HG03354 (cell line): ENCODE data around the gene NXN.
A peak's percentile ranks its signal among the peaks of the same experiment; 100 is the strongest.
"Not testable (repeated sequence)": the region's sequence is repeated elsewhere in the genome, so short reads cannot be mapped to it uniquely, and the experiment has no call there.

Experiments used
- ATAC-seq: cut with Tn5 transposase; IDR thresholded peaks from one replicate; pipeline ENCODE4 v1.9.1; 2021; ENCODE audit warnings: mild to moderate bottlenecking; ENCODE audit not compliant: unreplicated experiment, poor library complexity, severe bottlenecking

NXN gene

DNA sequence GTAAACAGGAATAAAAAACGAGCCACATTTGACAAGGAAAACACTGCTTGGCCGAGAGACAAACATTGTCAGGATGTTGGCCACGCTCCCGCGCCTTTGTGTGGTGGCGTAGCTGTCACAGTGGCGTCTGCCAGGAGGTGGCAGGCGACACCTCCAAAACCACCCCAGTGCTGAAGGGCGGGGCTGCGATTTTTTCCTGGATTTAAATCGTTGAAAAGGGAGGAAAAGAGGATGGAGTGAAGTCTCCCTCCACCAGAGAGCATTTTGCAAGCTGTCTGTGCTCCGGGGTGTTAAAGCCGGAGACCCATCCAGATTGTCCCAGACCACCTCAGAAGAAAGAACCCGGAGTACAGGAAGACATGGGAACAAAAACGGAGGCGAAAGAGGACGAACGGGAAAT is 184.7 kb downstream of the NXN start:
- no peak for ATAC-seq

DNA sequence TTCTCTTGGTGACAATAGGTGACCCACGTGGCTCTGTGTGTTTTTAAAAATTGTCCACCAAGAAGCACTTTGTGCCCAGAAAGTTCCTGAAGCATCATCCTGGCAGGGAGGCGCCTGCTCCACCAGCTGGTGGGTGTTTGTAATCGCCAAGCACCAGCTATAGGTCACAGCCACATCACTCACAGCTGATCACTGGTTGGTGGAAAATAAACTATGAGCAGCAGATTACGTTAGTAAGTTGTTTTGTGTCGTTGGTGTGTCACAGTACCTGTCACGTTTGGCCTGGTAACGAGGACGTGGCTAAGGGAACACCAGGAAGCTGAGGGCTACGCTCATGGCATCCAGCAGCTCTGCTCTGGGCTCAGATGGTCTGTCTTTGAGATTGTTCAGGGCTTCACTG is 187.3 kb downstream of the NXN start:
- ATAC-seq, result no peak

DNA sequence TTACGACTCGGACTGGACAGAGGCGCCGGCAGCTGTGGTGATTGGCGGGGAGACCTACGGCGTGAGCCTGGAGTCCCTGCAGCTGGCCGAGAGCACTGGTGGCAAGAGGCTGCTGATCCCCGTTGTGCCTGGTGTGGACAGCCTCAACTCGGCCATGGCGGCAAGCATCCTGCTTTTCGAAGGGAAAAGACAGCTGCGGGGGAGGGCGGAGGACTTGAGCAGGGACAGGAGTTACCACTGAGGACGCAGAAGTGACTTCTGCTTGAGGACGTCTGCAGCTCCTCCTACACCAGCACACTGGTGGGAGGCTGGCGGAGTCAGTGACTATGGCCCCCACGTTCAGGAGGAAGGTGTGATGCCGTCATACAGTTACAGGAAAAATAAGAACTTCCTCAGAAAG is 187.7 kb downstream of the NXN start:
- ATAC-seq, result no peak

DNA sequence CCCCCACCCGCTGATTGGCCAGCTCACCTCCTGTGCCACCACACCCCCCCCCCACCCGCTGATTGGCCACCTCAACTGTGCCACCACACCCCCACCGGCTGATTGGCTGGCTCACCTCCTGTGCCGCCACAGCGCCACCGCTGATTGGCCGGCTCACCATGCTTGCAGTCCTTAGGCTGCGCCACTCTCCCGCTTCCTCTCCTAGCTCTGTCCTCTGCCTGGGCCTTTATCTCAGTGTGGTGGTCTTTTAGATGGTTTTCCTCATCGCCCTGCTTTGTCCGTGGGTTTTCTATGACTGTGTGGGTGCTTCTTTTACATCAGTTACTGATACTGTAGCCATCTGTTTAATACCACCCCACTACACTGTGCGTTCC is 188.7 kb downstream of the NXN start:
- ATAC-seq, result not testable (repeated sequence)

DNA sequence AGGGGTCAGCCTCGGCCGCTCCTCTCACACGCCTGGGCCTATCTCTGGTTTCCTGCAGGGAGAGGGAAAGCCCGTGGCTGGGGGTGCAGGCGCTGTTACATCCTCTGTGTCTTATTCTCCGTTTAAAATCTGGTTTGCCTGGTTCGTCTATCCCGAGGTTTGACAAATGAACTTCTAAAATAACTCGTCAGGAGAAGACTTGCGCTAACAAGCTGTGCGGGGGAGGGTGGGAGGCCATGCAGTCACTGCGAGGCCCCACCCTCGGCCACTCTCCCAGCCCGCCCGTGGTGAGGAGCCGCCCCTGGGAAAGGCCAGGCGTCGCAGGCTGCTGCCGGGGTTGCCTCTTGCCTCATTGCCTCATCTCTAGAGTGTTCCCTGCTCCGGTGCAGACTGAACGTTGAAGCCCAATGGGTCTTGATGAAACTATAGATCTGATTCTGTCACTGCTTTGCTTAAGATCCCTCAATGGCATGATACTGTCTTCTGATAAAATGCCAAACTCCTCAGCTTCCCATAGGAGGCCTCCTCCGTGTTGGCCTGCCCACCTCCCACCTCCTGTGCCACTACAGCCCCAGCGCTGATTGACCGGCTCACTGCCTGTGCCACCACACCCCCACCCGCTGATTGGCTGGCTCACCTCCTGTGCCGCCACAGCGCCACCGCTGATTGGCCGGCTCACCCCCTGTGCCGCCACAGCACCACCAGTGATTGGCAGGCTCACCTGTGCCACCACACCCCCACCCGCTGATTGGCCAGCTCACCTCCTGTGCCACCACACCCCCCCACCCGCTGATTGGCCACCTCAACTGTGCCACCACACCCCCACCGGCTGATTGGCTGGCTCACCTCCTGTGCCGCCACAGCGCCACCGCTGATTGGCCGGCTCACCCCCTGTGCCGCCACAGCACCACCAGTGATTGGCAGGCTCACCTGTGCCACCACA is 189.4 kb downstream of the NXN start:
- ATAC-seq, result not testable (repeated sequence)

DNA sequence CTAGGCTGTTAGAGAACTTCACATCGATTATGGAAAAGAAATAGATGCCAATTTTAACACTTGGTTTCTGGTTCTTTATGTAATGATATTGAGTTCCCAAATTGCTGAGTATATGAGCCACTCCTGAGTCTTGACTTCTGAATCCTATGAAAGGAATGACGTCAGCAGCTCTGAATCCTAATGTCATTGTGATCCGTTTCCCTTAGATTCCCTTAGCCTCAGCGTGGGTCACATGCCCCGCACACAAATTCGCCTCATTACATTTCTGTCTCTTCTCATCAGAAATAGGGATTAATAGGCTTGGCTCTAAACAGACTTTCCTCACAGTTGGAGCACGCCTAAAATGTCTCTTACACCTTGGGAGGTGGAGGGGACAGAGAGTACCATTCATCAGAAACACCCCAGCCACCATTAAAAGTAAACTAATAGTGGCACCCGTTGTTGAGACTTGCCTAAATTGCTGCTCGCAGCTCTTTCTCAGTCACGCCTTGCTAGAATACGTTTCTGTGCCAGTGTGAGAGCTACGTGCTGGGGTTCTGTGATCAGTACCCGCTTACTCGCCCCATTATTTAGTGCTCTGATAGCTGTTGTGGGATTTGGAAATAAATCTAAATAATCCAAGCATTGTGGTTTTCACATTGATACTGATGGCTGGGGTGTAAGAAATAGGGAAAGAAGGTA is 190.3 kb downstream of the NXN start:
- ATAC-seq, result no peak

DNA sequence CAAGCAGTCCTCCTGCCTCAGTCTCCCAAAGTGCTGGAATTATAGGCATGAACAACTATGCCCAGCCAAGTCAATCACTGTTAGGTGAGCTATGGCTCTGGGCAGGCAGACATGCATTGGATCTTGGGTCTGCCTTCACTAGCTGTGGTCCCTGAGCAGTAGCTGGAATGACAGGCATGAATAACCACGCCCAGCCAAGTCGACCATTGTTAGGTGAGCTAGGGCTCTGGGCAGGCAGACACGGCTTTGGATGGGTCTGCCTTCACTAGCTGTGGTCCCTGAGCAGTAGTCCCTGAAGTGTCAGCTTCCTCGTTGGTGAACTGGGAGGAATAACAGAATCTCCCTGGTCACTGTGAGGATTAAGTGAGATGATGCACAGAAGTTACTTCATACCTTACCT is 191.0 kb downstream of the NXN start:
- ATAC-seq, result no peak

DNA sequence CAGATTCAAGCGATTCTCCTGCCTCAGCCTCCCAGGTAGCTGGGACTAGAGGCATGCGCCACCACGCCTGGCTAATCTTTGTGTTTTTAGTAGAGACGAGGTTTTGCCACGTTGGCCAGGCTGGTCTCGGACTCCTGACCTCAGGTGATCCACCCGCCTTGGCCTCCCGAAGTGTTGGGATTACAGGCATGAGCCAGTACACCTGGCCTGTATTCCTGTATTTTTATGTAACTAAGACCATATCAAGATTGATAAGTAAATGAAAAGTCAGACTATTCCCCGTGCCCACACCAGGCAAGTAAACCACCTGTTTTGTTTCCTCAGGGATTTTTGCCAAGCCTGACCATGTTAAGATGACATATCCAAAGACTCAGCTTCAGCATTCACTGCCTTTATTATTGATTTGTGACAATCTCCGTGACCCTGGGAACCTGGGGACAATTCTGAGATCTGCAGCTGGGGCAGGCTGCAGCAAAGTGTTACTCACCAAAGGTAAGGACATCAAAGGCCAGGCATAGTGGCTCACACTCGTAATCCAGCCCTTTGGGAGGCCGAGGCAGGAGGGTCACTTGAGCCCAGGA is 191.8 kb downstream of the NXN start:
- ATAC-seq, result no peak

DNA sequence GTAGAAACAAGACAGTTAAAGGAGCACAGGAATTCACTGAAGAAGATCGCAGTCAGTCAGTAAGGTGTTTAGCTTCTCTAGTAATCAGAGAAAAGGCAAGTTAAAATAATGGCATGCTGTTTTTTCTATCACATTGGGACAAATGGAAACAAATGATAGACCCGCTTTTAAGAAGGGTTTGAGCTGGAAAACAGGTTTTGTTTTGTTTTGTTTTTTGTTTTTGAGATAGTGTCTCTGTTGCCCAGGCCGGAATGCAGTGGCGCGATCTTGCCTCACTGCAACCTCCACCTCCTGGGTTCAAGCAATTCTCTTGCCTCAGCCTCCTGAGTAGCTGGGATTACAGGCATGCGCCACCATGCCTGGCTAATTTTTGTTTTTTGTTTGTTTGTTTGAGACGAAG is 193.7 kb downstream of the NXN start:
- not testable (repeated sequence) for ATAC-seq

DNA sequence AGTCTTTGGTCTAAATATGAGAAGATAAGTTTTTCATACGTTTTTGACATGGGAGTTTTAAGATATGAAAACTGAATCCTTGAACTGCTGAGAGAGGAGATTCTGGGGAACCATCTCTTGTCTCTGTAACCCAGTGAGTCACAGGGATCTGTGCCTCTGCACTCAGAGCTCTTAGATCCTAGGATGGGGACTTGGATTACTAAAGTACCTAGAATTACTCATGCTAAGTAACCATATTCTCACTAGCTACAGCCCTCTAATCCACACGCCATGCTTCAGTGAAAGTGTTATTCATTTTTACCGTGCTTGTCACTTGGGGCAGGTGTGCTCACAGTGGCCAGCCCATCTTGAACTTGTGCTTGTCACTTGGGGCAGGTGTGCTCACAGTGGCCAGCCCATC is 195.4 kb downstream of the NXN start:
- no peak for ATAC-seq

DNA sequence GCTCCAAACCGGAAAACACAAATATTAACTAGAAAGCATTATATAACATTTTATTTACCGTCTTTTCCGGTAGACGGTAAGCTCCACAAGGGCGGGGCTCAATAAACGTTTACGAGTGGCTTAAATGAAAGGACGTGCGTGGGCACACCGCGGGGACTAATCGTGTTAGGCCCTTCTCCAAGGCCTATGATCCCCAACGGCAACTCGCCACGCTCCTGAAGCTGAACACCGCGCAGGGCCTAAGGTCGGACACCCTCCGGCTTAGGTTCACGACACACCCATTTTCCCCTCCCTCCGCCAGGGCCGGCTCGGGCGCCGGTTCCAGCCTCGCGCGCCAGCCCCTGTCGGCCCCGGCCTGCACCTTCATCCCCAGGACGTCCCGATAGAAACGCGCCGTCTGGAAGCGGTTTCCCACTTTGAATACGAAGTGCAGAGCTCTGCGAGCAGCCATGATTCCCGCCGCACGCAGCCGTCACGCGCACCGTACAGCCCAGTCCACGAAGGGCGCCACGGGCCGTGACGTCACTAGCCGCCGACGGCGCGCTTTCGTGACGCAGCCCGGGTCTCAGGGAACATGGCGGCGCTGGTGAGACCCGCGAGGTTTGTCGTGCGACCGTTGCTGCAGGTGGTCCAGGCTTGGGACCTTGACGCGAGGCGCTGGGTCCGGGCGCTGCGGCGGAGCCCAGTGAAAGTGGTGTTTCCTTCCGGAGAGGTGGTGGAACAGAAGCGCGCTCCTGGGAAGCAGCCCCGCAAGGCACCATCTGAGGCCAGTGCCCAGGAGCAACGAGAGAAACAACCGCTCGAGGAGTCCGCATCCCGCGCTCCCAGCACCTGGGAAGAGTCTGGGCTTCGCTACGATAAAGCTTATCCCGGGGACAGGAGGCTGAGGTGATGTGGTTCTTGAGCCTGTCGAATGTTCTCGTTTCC is 197.5 kb downstream of the NXN start, which contains the start of the genes GLOD4 and MRM3:
TSS of gene GLOD4 (minus strand) at position 476 of the 927 bp plus-strand sequence. CDS start at position 451, 25 bp downstream.
TSS of gene MRM3 (plus strand) at position 549 of the 927 bp plus-strand sequence. CDS start at position 575, 26 bp downstream.
- ATAC-seq, result peak; percentile 90

DNA sequence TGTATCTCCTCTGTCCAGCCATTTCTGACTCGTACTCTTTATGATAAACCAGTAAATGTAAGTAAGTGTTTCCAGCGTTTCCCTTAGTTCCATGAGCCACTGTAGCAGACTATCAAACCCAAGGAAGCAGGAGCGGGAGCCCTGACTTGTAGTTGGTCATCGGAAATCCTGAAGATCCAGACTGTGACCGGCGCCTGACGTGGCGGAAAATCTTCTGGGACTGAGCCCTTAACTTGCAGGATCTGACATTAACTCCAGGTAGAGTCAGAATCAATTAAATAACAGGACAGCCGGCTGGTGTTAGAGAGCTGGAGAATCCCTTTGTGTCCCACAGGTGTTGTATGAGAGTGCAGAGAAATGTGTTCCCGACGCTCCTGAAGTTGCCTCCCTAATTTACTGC is 201.5 kb downstream of the NXN start:
- ATAC-seq, result no peak

DNA sequence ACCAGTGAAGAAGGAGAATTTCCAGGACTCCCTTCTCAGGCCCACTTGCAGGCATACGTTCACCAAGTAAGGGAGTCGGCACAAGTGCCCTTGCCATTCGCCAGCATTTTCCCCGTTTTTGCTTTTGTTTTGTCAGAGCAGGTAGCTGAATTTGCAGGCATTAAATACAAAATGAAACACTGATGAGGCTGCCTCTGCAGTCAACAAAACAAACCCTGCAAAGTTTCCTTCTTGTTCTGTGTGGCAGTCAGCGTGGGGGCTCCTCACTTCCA is 205.3 kb downstream of the NXN start:
- ATAC-seq, result no peak

DNA sequence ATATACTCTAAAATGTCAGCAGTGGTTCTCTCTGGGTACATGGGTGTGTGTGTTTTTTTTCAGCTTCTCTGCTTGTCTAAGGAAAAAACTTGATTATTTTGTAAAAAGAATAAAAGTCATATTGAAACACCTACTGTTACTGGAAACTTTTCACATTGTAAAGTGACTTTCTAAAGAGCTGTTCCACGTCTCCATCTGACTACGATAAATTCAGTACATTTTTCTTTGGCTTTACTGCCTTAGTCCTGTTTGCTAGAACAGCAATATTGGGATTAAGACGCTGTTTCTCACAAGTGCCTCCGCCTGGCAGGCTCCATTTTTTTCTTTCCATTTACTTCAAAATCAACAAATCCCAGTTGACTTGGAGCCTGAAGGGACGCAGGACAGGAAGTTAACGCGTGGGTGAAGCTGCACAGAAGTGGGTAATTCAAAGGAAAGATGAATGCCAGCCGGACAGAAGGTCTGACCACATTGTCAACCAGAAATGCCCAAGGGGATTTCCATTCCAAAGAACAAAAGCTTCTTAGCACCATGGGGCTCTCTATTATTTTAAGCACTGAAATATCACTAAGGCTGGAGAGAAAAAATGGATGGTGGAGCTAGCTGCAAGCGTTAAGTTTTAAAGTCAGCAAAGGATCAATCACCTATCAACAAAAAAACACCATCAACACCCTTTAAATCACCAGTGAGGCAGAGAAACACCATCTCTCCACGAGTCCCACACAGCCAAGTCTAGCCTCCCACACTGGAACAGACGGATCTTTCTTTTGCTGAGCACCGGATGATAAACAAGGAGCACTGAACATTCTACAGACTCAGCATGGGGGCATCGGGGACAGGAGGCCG is 205.9 kb downstream of the NXN start:
- no peak for ATAC-seq

DNA sequence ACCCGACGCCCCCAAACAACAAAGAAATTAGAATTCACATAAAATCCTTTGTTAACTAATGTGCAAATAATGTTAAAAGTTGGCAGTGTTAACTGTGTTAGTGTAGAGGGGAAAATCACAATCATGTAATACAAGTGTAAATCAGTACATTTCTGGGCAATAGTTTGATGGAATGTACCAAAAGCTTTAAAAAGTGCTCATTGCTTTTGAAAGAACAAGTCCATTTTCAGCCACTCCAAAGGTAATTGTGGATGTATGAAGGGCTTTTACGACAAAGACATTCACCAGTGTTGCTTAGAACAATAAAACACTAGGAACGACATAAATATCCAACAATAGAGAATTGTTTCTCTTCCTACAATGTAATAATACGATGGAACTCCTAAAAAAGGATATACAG is 206.6 kb downstream of the NXN start:
- no peak for ATAC-seq

DNA sequence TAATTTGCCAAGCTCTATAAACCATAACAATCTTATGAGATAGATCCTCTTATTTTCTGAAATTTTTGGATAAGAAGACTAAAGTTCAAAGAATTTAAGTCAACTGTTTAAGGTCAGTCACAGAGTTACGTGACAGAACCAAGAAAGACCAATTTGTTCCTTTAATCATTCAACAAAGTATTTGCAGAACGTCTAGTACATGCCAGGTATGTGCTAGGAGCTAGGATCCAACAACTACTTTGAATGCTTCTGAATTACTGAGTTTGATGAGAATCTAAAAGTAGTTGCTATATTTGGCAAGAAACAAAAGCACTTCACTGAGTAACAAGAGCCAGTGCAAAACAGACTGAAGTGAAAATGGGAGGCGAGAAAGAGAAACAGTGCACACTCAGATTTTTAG is 212.5 kb downstream of the NXN start:
- ATAC-seq, result no peak

DNA sequence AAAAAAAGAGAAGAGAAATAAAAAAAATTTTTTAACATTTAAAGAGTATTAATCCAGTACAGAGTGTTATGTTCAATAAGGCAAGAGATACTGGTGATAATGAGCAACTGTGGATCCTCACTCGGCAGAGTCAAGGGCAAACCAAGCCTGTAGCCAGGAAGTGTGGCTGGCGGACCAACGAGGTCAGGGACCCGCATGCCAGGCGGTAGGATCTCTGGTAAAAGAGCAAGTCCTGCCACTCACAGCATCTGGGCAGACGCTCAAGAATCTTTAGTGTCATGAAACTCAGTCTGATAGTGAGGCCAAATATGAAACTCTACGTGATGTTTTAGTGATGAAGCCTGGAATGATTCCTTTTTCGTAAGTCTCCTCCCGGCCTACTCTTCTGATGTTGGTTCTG is 219.2 kb downstream of the NXN start:
- no peak for ATAC-seq

DNA sequence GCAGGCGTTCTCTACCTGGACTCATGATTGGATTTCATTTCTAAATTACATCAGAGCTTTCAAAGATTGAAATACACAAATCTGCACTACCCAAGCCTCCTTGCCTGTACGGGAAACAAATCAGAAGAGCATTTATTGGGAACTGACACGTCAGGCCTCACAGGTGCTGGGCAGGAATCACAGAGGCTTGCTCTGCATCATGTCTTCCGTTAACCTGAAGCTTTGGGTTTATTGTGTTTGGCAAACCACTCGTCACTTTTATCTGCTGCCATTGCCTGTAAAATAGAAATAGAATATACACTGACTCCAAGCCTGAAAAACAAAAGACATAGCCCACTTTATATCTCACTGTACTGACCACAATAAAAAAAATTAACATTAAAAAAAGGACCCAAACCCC is 219.6 kb downstream of the NXN start:
- ATAC-seq, result no peak

DNA sequence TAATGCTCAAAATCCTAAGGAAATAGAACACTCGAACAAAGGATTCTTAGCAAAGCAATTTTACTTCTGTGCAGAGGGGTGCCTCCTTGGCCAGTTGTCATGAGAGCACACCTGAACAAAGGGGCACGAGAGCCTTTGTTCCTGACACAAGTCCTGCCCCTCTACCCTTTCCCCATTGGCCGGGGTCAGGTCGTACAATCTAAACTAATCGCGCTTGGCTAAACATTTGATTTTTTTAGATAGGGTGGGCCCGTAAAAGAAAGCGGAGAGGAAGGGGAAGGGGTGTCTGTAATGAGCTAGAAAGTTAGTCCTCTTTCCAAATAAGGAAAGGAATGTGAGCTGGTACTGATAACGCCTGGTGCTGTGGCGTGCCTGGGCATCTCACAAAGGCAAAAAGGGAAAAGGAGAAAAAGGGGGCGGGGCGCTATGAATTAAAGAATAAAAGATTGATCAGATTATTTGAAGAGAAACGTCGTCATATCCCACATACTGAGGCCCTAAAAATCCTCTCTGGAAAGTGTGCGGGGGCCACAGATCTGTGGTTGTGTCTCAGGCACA is 223.5 kb downstream of the NXN start:
- ATAC-seq, result not testable (repeated sequence)
